Bone marrow (tissue), 2 donors: ENCODE results near the gene PWWP3B.
"Not testable (repeated sequence)": the region's sequence is repeated elsewhere in the genome, so short reads cannot be mapped to it uniquely, and the experiment has no call there.

Experiments used
- DNase-seq, 2 donors: peaks; one replicate each; lab custom pipeline; 2025; lab: John Stamatoyannopoulos, UW

PWWP3B gene

GRCh38 chrX:106168107-106168506, at the start of gene PWWP3B:
PWWP3B (plus strand) TSS chrX:106168305; CDS start chrX:106205433, 37,128 bp downstream.
- DNase-seq, result no peak

- no peak for DNase-seq
These were observed 29.1 kb upstream of the PWWP3B start for GRCh38 chrX:106139048-106139447.

- no peak for DNase-seq
These were observed 23.1 kb upstream of the PWWP3B start for GRCh38 chrX:106144755-106145639.

- DNase-seq, result no peak
These were observed 17.4 kb upstream of the PWWP3B start for GRCh38 chrX:106150701-106151100.

- DNase-seq, result no peak
These were observed 8.2 kb upstream of the PWWP3B start for GRCh38 chrX:106159861-106160282.

GRCh38 chrX:106170318-106170717, 2.2 kb downstream of the PWWP3B start:
- no peak for DNase-seq

GRCh38 chrX:106171293-106171820, 3.3 kb downstream of the PWWP3B start:
- no peak for DNase-seq

- no peak for DNase-seq
These were observed 9.2 kb downstream of the PWWP3B start for GRCh38 chrX:106177106-106177981.

GRCh38 chrX:106177982-106178321, 9.8 kb downstream of the PWWP3B start:
- no peak for DNase-seq

- DNase-seq, result no peak
These were observed 10.7 kb downstream of the PWWP3B start for GRCh38 chrX:106178826-106179225.

GRCh38 chrX:106183685-106184084, 15.6 kb downstream of the PWWP3B start:
- not testable (repeated sequence) for DNase-seq

- DNase-seq, result no peak
These were observed 33.5 kb downstream of the PWWP3B start for GRCh38 chrX:106201502-106202178.

- no peak for DNase-seq
These were observed 35.2 kb downstream of the PWWP3B start for GRCh38 chrX:106203315-106203714.

- DNase-seq, result no peak
These were observed 40.0 kb downstream of the PWWP3B start for GRCh38 chrX:106208154-106208553.
